Keratinocyte (primary cell): ENCODE data around the gene KRT35.

Experiments
- EZH2 ChIP-seq: IDR thresholded peaks from one replicate; pipeline ENCODE4 v1.6.1; 2012; ENCODE audit warnings: inconsistent platforms, mild to moderate bottlenecking, low read length, moderate library complexity
- TF ChIP-seq, protein P1 (sequence below), 3 experiments: IDR thresholded peaks in 1 of 3; conservative IDR thresholded peaks in 1 of 3; optimal IDR thresholded peaks in 1 of 3; 2 replicates in 2 of 3; 3 replicates in 1 of 3; pipeline versions ENCODE3 to v1.5.1; 2011; ENCODE audit warnings: low read length in 3 of 3, mild to moderate bottlenecking in 3 of 3, moderate library complexity in 2 of 3, control low read depth in 1 of 3, inconsistent platforms in 1 of 3; ENCODE audit not compliant: insufficient read depth in 2 of 3; ENCODE audit errors: extremely low read depth in 1 of 3

DNA sequence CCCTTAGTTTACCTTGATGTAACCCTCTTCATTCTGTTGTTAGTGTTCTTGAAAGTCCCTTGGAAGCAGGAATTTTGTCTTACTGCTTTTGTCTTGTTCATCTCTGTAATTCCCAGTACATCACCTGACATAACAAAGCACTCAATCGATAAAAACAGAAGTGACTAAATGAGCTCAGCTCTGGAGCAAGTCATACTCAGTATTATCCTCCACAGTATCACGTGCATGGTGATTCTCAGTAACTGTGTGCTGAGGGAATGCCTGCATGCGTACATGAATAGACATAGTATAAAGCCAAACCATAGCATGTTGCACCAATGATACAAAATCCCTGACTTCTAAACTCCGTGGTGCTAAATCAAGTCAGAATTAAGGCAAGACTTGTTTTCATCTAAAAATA lies 47.4 kb downstream of the KRT35 start:
- TF ChIP-seq, protein P1, sequence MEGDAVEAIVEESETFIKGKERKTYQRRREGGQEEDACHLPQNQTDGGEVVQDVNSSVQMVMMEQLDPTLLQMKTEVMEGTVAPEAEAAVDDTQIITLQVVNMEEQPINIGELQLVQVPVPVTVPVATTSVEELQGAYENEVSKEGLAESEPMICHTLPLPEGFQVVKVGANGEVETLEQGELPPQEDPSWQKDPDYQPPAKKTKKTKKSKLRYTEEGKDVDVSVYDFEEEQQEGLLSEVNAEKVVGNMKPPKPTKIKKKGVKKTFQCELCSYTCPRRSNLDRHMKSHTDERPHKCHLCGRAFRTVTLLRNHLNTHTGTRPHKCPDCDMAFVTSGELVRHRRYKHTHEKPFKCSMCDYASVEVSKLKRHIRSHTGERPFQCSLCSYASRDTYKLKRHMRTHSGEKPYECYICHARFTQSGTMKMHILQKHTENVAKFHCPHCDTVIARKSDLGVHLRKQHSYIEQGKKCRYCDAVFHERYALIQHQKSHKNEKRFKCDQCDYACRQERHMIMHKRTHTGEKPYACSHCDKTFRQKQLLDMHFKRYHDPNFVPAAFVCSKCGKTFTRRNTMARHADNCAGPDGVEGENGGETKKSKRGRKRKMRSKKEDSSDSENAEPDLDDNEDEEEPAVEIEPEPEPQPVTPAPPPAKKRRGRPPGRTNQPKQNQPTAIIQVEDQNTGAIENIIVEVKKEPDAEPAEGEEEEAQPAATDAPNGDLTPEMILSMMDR (optimal IDR thresholded peaks at IDR 0.05 in 1 of 3, IDR thresholded peaks at IDR 0.05 in 1 of 3, conservative IDR thresholded peaks at IDR 0.05 in 1 of 3; ENCODE audit: extremely low read depth in 1 of 3, insufficient read depth in 2 of 3, low read length in 3 of 3): no peak
- TF ChIP-seq EZH2: no peak
